BE2C (cell line): ENCODE results near the gene NPHP4.

Experiments
- DNase-seq: peaks from one replicate; pipeline ENCODE4 v3.0.0-alpha.2; 2020
- H3K27me3 ChIP-seq: fragments of 250-450 bp; sonication (Bioruptor Pico); 2 replicates; pipeline ENCODE4 v1.5.1; 2020; ENCODE audit warnings: mild to moderate bottlenecking
- H3K36me3 ChIP-seq: fragments of 250-450 bp; sonication (Bioruptor Pico); 2 replicates; pipeline ENCODE4 v1.5.1; 2020; ENCODE audit warnings: mild to moderate bottlenecking
- H3K4me1 ChIP-seq: fragments of 250-450 bp; sonication (Bioruptor Pico); 2 replicates; pipeline ENCODE4 v1.5.1; 2020
- H3K4me3 ChIP-seq: 2 replicates; pipeline ENCODE4 v1.5.1; 2011; ENCODE audit warnings: low read depth, low read length
- H3K9me3 ChIP-seq: fragments of 250-450 bp; sonication (Bioruptor Pico); 2 replicates; pipeline ENCODE4 v1.5.1; 2020
- TF ChIP-seq, protein P1 (sequence below): IDR thresholded peaks from 2 replicates; pipeline ENCODE4 v1.5.1; 2012; ENCODE audit warnings: mild to moderate bottlenecking, low read depth, low read length

The NPHP4 gene

DNA sequence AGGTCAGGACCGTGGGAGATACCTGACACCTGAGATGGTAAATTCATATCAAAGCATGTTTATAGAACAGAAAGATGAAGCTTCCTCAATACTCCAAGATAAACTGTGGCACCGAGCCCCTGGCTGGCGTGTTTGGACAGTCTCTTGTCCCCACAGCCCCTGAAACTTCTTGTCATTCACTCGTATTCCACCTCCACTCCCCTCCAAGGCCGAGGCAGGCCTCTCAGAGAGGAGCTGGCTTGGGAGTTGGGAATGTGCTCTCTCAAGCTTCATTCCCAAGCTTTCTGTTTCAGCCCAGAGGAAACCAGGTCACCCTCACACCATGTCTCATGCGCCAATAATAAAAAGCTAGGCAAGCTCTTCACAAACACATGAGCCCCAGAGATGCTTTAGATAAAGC is 86.1 kb downstream of the NPHP4 start:
- Histone ChIP-seq H3K4me1 (no peaks in the 10 kb centered on the region), H3K36me3 (no peaks in the 10 kb centered on the region), H3K27me3 (no peaks in the 10 kb centered on the region), H3K4me3 (no peak overlapping the region), H3K9me3 (no peaks in the 10 kb centered on the region)
- TF ChIP-seq, protein P1, sequence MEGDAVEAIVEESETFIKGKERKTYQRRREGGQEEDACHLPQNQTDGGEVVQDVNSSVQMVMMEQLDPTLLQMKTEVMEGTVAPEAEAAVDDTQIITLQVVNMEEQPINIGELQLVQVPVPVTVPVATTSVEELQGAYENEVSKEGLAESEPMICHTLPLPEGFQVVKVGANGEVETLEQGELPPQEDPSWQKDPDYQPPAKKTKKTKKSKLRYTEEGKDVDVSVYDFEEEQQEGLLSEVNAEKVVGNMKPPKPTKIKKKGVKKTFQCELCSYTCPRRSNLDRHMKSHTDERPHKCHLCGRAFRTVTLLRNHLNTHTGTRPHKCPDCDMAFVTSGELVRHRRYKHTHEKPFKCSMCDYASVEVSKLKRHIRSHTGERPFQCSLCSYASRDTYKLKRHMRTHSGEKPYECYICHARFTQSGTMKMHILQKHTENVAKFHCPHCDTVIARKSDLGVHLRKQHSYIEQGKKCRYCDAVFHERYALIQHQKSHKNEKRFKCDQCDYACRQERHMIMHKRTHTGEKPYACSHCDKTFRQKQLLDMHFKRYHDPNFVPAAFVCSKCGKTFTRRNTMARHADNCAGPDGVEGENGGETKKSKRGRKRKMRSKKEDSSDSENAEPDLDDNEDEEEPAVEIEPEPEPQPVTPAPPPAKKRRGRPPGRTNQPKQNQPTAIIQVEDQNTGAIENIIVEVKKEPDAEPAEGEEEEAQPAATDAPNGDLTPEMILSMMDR, result no peak
- no peak for DNase-seq

DNA sequence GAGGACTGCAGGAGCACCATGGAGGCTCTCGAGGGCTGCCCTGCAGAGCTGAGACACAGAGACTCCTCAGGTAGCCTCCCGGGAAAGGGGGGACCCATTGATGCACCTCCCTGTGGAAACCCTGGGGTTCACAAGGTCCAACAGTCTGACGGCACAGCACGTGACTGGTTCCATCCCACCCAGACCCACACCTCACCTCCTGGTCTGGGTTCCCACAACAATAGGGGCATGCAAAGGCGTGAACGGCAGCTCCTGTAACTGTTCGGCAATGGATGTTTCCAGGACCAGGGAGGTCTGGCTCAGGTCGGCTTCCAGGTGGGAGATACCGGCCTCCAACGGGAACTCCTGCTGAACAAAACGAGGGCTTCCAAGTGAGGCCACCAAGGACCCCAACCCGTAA is 86.8 kb downstream of the NPHP4 start:
- Histone ChIP-seq H3K9me3 (no peaks in the 10 kb centered on the region), H3K4me3 (no peak overlapping the region), H3K36me3 (no peaks in the 10 kb centered on the region), H3K27me3 (no peaks in the 10 kb centered on the region), H3K4me1 (no peaks in the 10 kb centered on the region)
- TF ChIP-seq, protein P1, result no peak
- no peak for DNase-seq

DNA sequence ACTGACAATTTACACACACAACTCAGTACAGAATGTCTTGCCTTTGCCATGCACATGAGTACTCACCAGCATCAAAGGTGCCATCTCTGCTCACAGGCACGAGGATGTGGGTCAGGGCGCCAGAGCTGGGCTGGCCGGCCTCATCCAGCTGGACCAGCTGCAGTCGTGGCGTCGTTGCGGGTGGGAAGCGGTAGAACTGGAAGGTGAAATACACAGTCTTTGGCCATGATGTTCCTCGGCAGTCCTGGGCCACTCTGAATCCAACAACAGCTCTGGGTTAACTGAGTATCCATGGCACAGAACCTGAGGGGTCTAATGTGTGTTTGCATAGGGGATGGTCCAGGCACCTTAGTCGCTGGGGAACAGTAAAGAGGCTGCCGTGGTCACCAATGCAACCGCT is 87.7 kb downstream of the NPHP4 start:
- DNase-seq, result no peak
- Histone ChIP-seq H3K36me3 (no peaks in the 10 kb centered on the region), H3K4me3 (no peak overlapping the region), H3K27me3 (no peaks in the 10 kb centered on the region), H3K4me1 (no peaks in the 10 kb centered on the region), H3K9me3 (no peaks in the 10 kb centered on the region)
- TF ChIP-seq, protein P1, result no peak

DNA sequence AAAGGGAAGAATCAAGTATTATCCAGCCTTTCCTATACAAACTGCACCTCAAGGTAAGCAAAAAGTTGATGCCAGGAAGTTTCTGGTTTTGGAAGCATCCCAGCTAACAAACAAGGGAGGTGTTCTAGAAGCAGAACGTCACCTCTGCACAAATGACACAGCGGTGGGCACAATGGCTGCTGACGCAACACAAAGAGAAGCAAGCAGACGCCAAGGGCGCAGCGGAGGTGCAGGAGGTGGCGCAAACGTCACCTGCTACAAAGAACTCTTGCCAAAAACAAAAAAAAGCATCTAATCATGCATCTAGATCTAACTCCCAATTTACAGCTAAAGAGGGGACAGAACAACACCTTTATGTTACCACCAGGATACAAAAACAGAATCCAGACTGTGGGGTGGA is 88.5 kb downstream of the NPHP4 start:
- TF ChIP-seq, protein P1, result no peak
- Histone ChIP-seq H3K4me3 (no peak overlapping the region), H3K27me3 (no peaks in the 10 kb centered on the region), H3K4me1 (no peaks in the 10 kb centered on the region), H3K36me3 (no peaks in the 10 kb centered on the region), H3K9me3 (no peaks in the 10 kb centered on the region)
- DNase-seq, result no peak

DNA sequence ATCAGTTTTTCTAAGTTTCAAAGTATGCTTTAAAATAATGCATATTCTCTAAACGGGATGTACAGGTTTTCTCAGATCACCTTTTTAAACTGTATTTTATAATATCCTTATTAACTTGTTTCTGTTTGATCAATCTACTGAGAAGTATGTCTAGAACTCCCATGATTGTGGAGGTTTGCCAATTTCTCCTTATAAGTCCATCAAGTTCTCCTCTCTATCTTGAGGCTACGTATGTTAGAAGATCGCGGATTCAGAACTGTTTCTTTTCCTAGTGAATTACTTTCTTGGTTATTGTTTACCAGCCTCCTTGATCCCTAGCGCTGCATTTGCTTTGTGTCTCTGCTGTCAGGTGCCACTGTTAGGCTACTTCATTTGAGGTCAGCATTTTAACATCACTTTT is 89.2 kb downstream of the NPHP4 start:
- TF ChIP-seq, protein P1, result no peak
- no peak for DNase-seq
- no peaks in the 10 kb centered on the region for H3K9me3 ChIP-seq
- no peaks in the 10 kb centered on the region for H3K27me3 ChIP-seq
- H3K36me3 ChIP-seq, result no peaks in the 10 kb centered on the region
- H3K4me1 ChIP-seq, result no peaks in the 10 kb centered on the region
- H3K4me3 ChIP-seq, result no peak overlapping the region

DNA sequence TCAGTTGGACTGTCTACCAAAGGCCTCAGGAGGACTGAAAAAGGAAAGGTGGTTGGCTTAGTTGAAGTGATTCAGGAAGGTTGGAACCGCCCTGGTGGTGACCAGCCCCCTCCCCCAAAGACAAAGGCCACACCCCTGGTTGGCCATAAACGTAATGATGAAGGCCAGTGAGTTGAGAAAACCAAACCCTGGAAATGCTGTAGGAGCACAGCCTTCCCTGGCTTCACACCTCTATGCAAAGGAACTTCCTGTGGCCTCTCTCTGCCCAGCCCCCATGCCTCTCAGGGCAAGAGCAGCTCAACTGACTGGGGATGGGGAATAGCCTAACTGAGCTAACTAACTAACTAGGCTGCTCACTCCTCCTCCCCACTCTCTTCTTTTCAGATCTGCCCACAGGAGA is 90.4 kb downstream of the NPHP4 start:
- H3K36me3 ChIP-seq, result no peaks in the 10 kb centered on the region
- no peaks in the 10 kb centered on the region for H3K9me3 ChIP-seq
- H3K4me3 ChIP-seq, result no peak overlapping the region
- H3K27me3 ChIP-seq, result no peaks in the 10 kb centered on the region
- no peaks in the 10 kb centered on the region for H3K4me1 ChIP-seq
- TF ChIP-seq, protein P1, result no peak
- no peak for DNase-seq
